Effector CD8-positive, alpha-beta T cell (primary cell): ENCODE measurements around the gene PTPN11.
A peak's percentile ranks its signal among the peaks of the same experiment; 100 is the strongest.
"Not testable (repeated sequence)": the region's sequence is repeated elsewhere in the genome, so short reads cannot be mapped to it uniquely, and the experiment has no call there.

Experiments
- DNase-seq: peaks from one replicate; lab custom pipeline; 2025; lab: John Stamatoyannopoulos, UW
- total RNA-seq, 4 experiments: gene quantifications; one replicate each; lab custom pipeline; 2026; lab: John Stamatoyannopoulos, UW

Gene PTPN11
- total RNA-seq, result 129 to 229 (median 167) reads per million in 4 experiments

- DNase-seq, result peak; percentile 83
Measured at GRCh38 chr12:112418608-112419296, at the start of gene PTPN11. TSS of gene PTPN11 (plus strand) at chr12:112418947. CDS start at chr12:112419112, 165 bp downstream.

GRCh38 chr12:112370199-112370598 is 48.5 kb upstream of the PTPN11 start:
- DNase-seq, result no peak

GRCh38 chr12:112370868-112371510 is 47.8 kb upstream of the PTPN11 start:
- no peak for DNase-seq

GRCh38 chr12:112374166-112374740 is 44.5 kb upstream of the PTPN11 start:
- DNase-seq, result no peak

GRCh38 chr12:112375105-112375504 is 43.6 kb upstream of the PTPN11 start:
- no peak for DNase-seq

GRCh38 chr12:112380663-112381405 is 37.9 kb upstream of the PTPN11 start:
- DNase-seq, result no peak

- peak; percentile 7 for DNase-seq
Measured at GRCh38 chr12:112381406-112381882, 37.3 kb upstream of the PTPN11 start.

- DNase-seq, result peak; percentile 86
Measured at GRCh38 chr12:112381883-112382796, 36.6 kb upstream of the PTPN11 start, which contains the start of gene HECTD4. TSS of gene HECTD4 (minus strand) at chr12:112382431. CDS start at chr12:112382128, 303 bp downstream.

GRCh38 chr12:112382866-112383265 is 35.9 kb upstream of the PTPN11 start:
- no peak for DNase-seq

- no peak for DNase-seq
Measured at GRCh38 chr12:112386726-112387125, 32.0 kb upstream of the PTPN11 start.

GRCh38 chr12:112389228-112389627 is 29.5 kb upstream of the PTPN11 start:
- DNase-seq, result no peak

GRCh38 chr12:112389922-112390654 is 28.7 kb upstream of the PTPN11 start:
- not testable (repeated sequence) for DNase-seq

GRCh38 chr12:112393328-112393727 is 25.4 kb upstream of the PTPN11 start:
- no peak for DNase-seq

- DNase-seq, result no peak
Measured at GRCh38 chr12:112401054-112401453, 17.7 kb upstream of the PTPN11 start.

GRCh38 chr12:112401903-112402498 is 16.7 kb upstream of the PTPN11 start:
- no peak for DNase-seq

GRCh38 chr12:112406519-112407488 is 11.9 kb upstream of the PTPN11 start:
- DNase-seq, result no peak

GRCh38 chr12:112407683-112408082 is 11.1 kb upstream of the PTPN11 start:
- DNase-seq, result not testable (repeated sequence)

- no peak for DNase-seq
Measured at GRCh38 chr12:112408621-112409020, 10.1 kb upstream of the PTPN11 start.
